Epidermal melanocyte (primary cell): Measurements from ENCODE around the gene ORM1.
"Not testable (repeated sequence)": the region's sequence is repeated elsewhere in the genome, so short reads cannot be mapped to it uniquely, and the experiment has no call there.

Experiments used
- DNase-seq: peaks from one replicate; pipeline ENCODE4 v3.0.0; 2011; ENCODE audit warnings: low spot score; ENCODE audit not compliant: insufficient read length

The ORM1 gene

DNA sequence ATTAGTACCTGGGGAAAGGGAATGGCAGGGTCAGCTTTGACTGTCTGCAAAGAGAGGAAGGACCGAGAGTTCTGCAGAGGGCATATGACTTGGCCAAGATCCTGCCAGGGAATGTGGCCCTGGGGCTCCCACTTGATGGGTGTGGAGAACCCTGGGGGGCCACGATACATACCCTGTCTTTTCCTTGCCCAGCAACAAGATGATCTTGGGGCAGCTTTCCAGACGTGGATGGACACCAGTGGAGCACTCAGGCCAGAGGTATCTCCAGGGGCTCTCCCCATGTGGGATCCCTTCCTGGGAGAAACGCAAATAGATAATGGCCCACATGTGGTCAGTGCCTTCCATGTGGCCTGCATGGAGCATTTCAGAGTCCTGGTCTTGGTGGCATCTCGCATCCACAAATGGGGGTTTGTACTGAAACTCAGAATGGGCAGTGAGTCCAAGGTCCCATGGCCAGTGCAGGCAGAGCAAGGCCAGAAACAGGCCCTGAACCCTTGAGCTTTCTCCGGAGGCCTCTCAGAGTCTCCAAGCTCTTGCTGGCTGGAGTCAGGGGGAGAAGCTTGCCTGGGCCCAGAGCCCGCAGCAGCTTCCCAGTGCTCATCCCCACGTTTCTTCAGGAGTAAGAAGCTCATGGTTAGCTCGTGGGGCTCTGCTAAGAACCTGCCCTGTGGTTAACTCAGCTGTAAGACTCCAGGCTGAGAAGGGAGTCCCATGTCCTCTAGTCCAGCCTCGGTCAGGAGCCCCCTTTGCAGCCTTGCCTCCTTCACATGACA lies 18.3 kb upstream of the ORM1 start:
- no peak for DNase-seq

DNA sequence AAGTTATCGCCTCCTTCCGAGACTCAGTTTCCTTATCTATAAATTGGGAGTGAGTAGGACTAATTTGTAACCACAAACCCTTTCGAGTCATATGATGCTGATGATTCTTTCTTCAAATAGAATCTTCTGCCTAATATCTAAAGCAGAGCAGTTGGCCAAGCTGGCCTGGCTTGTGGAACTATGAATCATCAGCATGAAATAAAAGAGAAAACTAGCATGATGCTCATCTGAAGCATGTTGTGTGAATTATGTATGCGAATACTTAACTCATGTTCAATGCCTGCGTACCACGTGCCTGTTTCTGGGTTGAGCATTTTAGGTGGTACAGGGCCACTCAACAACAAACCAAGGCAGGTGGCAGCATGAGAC lies 15.0 kb upstream of the ORM1 start:
- no peak for DNase-seq

DNA sequence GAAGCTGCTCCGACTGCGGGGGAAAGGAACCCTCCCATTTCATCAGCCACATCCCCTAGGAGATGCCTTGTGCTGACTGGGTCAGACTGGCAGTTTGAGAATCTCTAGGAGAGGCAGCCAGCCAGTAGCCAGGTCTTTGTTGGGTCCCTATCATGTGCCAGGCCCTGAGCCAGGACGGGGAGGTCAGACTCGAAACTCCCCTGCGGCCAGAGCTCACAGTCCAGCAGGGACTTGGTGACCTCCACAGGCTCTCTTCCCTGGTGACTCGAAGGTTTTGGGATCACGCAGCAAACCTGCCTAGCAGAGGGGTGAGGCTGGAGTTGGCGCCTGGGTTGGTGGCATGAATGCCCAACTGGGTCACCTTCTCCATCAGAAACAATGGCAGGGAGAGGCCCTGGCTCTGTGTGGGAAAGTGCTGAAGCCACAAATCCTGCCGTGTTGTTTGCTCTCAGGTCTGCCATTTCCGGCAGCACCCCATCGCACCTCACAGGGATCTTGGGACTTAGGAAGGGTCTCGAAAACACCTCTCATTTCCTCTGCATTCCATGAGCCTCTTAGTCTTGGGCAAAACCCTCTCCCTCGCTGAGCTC lies 14.4 kb upstream of the ORM1 start:
- no peak for DNase-seq

DNA sequence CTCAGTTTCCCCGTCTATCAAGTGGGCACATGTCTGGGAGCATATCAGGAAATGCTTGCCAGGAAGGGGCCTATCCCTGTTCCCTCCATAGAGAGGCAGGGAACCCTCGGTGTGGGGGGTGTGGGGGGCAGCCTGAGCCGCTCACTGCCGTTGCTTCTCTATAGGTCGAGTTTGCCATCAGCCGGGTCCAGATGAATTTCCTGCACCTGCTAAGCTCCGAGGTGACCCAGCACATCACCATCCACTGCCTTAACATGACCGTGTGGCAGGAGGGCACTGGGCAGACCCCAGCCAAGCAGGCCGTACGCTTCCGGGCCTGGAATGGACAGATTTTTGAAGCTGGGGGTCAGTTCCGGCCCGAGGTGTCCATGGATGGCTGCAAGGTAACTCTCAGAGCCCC lies 13.8 kb upstream of the ORM1 start:
- no peak for DNase-seq

DNA sequence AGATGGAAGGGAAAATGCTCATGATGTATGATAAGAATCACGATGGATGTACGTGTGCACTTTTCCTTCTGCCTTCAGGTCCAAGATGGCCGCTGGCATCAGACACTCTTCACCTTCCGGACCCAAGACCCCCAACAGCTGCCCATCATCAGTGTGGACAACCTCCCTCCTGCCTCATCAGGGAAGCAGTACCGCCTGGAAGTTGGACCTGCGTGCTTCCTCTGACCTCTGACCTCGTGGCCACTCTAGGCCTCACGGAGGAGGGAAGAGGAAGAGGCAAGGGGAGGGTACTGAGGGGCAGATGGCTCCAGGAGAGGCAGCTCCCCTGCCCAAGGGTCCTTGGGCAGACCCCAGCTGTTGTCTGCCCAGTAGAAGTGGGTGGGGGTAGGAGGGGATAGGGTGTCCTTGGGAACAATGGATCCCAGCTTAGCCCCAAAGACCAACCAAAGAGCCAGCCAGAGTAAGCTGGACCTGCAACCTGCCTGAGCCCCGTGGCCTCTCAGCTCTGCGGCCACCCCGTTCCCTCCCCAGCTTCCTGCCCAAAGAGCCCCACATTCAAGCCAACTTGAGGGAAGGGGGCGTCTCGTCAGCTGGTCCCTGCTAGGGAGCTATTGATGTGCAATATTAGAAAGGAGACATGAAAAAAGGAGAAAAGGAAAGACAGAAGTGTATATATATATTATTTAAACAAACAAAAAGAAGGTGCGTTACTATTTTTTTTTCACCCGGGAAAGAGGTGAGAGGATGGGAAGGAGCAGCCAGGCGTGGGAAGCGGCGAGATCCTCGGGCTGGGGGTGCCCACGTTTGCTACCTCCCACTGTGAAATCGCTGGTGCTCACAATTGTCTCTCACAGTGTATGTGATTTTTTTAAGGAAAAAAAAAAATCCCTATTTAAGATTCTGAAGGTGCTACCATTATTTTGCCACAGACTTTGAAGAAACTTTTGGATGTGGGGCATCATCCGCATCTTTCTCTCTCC lies 12.1 kb upstream of the ORM1 start:
- no peak for DNase-seq

DNA sequence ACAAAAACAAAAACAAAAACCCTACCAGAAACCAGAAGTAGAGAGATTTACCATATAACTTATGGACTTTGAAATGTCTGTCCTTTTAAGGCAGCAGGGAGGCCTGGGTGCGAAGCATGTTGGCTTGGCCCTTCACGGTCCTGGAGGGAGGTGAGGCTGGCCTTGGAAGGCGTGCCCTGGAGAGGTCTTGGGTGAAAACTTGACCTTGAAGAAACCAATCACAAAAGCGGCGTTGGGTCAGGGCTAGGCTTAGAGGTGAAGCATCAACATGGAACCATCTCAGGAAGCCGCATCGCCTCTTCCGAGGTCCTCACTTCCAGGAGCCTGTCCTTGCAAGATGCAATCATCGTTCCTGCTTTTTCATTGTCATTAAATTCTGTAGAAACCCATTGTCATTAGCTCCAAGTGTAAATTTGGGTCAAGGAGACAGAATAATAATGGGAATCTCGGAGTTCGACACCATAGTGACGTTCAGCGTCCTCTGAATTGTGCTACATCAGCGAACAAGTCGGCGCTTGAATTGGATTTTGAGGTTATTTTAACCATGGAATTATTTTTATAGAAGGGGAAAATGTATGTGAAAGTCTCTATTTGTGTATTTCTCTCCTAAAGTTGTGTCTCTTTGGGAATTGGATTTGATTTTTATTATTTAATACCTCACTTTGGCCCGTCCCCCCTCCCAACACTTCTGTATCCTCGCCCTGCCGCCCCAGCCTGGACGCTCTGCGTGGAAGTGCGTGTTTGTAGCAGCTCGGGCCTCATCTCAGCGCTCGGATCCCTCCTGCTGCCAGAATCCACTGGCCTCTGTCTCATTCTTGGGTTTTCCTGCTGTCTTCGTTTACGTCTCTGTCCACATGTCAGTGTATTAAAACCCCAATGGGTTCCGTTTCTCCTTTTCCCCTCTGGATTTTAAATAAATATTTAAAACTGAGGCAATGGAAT lies 11.1 kb upstream of the ORM1 start:
- no peak for DNase-seq

DNA sequence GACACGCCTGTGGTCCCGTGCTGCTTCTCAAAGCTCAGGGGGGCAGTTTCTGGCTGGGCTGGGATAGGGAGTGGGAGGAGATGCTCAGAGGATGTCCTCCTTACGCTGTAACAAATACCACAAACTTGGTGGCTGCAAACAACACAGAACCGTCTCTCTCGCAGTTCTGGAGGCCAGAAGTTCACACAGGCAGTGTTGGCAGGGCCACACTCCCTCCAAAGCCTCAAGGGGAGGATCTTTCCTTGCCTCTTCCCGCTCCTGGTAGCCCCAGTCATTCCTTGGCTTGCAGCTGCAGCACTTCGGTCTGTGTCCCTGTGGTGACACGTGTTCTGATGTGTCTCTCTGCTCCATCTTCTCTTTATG lies 10.4 kb upstream of the ORM1 start:
- no peak for DNase-seq

DNA sequence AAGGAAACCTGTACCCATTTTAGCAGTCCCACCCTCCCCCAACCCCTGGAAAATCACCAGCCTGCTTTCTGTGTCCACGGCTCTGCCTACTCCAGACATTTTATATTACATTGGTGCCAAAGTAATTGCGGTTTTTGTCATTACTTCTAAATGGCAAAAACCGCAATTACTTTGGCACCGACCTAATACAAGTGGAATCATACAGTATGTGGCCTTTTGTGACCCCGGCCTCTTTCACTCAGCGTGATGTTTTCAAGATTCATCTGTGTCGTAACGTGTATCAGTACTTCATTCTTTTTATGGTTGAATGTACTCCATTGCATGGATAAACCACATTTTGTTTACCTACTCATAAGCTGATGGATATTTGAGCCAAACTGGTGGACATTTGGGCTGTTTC lies 9.7 kb upstream of the ORM1 start:
- DNase-seq, result no peak

DNA sequence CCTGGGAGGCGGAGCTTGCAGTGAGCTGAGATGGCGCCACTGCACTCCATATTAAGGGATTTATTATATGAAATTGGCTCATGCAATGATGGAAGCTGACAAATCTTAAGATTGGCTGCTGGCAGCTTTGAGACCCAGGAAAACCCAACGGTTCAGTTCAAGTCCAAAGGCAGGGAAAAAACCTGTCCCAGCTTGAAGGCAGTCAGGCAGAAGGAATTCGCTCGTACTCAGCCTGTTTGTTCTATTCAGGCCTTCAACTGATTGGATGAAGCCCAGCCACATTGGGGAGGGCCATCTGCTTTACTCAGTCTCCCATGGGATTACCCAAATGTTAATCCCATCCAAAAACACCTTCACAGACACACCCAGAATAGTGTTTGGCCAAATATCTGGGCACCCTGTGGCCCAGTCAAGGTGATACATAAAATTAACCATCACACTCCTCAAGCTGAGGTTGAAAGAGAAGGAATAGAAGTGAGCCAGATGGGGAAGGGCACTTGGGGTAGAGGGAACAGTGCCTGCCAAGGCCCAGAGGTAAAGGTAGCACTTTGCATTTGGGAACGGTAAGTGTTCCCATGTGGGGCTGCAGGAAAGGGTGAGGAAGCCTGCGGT lies 8.5 kb upstream of the ORM1 start:
- DNase-seq, result no peak

DNA sequence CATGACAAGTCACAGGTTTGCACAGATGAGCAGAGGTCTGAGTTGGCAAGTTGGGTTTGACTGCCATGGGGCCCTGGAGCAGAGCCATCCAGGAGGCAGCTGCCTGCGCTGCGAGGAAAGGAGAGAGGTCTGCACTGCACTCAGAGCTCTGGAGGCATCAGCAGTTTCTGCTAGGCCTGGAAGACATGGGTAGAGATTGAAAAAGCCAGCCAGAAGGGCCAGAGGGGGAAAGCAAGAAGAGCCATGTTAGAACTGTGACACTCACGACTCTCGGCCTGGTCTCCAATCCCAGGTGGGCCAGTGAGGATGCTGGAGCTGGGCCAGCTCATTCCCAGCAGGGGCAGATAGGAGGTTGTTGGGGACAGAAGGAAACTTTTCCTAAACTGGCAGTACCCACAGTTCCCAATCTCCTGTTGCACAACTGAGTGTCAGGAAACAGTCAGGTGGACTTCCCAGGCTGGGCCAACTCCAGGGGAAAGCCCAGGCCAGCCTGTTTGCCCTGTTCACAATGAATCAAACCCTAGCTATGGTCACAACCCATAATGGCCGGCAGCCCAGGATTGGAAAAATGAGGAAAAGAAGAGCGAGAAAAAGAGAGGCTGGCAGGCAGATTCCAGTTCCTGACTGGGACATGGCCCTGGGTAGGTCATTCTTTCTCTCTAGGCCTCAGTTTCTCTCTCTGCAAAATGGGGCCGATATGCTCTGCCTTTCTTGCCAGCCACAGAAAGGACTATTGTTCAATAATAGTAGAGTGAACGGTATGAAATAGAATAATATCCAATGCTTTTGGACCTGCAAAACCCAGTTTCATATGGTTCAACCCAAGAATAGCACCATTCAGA lies 7.8 kb upstream of the ORM1 start:
- no peak for DNase-seq

DNA sequence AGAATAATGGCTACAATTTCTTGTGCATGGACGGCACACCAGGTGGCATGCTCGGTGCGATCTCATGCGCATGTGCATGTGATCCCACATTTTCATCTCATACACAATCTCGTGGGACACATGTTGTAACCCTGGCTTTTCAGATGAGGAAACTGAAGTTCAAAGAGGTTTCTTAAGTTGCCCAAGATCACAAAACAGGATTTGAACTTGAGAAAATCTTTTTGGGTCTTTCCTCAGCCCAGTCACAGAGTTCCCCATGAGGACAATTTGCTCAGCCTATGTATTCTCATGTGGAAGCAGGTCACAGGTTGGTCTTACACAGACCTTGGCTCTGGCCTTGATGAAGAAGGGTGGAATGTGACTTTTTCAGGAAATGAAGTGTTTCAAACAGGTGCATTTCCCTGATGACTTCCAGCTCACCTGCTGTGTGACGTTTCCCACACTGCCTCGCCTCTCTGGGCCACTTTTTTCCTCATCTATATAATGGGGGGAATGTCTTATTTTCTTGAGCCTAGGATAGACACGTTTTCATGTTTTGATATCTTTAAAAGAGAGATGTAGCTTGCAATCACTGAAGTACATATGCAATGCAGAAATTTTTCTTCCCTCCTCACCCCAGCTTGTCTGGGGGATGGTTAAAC lies 7.1 kb upstream of the ORM1 start:
- no peak for DNase-seq

DNA sequence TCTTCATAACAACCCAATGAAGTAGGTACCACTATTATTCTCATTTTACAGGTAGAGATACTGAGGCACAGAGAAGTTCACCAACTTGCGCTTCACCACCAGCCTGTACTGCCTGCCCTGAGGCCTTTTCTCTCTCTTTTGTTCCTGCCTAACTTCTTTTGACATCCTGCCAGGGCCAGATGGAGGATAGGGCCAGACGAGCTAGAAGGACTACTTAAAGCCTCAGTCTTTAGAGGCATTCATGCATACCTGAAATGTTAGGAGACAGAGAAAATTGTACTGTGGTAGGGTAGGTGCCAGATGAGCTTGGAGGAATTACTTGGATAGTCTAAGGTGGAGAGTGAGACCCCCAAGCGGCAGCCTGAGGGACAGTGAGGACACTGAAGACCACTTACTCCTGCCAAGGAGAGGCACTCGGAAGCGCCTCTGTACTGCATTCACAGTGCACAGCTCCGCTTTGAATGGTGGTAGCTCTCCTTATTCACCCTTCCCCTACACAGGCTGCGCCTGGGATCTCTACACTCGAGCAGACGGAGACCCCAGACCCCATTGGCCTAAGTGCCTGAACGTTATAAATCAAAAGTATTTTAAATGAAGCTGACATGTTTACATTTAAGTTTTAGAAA lies 6.2 kb upstream of the ORM1 start:
- DNase-seq, result no peak

DNA sequence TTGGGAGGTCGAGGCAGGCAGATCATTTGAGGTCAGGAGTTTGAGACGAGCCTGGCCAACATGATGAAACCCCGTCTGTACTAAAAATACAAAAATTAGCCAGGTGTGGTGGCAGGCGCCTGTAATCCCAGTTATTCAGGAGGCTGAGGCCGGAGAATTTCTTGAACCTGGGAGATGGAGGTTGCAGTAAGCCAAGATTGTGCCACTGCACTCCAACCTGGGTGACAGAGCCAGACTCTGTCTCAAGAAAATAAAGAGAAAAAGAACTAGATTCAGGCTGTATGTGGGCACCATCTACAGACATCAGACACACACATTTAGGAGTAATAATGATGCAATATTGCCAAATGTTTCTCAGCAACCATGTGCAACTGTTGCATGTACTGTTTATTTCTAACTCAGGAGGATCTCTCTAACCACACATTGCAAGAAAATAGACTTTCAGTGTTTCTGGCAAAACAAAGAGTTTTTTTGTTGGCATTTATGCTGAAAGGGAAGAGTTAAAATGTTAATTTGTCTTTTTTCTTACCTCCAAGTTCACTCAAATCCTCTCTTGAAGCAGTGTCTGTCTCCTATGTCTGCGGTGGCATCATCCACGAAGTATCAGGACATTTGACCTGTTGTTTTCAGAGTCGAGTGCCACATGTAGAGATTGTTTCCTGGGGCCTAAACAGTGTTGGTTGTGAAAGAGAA lies 5.1 kb upstream of the ORM1 start:
- DNase-seq, result peak; percentile 39

DNA sequence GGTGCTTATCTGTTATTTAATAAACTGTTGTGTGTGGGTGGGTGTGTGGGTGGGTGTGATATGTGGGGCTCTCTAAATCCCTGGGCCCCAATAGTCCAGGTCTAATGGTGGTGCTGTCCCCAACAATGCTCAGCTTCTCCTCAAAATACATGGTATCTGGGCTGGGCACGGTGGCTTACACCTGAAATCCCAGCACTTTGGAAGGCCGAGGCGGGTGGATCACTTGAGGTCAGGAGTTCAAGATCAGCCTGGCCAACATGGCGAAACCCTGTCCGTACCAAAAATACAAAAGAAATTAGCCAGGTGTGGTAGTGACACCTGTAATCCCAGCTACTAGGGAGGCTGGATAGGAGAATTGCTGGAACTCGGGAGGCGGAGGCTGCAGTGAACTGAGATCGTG lies 4.5 kb upstream of the ORM1 start:
- no peak for DNase-seq

DNA sequence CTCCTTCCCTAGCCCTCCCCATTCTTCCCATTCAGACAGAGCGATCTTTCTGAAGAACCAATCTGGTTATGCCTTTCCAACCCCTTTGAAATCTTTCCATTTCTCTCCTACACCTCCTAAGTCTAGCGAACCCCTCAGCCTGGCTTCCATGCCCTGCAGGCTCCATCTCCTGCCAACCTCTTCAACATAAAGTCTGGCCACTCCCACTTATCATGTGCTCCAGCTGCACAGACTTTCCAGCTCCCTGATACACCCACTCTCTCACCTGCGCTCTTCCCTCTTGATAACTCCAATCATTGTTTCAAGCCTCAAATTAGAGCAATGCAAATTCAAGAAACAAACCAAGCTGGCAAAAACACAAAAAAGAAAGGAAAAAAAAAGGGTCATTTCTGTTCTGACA lies 3.8 kb upstream of the ORM1 start:
- no peak for DNase-seq

DNA sequence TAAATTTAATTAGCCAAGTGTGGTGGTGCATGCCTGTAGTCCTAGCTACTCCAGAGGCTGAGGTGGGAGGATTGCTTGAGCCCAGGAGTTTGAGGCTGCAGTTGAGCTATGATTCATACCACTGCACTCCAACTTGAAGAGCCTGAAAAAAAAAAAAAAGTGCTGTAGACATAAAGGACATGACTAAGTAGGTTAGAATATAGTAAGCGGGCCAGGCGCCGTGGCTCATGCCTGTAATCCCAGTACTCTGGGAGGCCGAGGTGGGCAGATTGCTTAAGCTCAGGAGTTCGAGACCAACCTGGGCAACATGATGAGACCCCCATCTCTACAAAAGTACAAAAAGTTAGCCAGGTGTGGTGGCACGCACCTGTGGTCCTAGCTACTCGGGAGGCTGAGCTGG lies 2.2 kb upstream of the ORM1 start:
- not testable (repeated sequence) for DNase-seq

DNA sequence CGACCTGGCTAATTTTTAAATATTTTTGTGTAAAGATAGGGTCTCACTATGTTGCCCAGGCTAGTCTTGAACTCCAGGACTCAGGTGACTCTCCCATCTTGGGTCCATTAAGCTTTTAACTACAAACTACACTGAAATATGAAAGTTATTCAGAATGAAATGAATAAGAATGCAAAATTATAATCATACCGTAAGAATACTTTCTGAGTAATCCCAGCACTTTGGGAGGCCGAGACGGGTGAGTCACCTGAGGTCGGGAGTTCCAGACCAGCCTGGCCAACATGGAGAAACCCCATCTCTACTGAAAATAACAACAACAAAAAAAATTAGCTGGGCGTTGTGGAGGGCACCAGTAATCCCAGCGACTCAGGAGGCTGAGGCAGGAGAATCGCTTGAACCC lies 1.1 kb upstream of the ORM1 start:
- no peak for DNase-seq

DNA sequence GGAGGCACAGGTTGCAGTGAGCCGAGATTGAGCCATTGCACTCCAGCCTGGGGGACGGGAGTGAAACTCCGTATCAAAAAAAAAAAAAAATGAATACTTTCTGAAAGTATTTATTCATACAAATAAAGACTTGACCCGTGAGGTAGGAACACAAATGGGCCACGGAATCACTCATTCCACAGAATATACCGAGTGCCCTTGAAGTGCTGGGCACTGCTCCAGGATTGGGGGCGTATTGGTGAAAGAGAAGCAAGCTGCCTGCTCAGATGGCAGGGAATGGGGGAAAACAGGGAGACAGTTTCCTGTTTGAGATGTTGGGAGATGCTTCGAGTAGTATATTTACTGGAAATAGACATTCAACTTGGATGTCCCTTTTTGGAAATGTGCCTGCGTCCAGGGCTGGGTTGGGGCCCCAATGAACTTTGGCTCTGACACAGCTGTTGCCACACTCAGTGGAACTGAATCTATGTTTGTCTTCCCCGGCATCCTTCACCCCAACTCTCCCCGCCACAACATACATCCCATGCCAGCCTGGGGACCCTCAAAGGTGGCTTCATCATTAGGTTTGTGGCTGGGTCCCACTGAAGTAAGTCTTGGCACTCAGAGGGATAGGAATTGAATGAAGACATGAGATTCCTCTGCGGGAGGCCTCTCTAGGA lies 609 bp upstream of the ORM1 start:
- DNase-seq, result not testable (repeated sequence)
